HCT116 (cell line): ENCODE data around the gene SLC6A6. TPM values are rescaled to one million over a fixed set of nuclear protein-coding genes. Genes with fewer than 3 reads are reported as not detected.

Experiments used
- ATAC-seq: fragments of 200-7000 bp; cut with Tn5 transposase; 2 replicates; pipeline ENCODE4 v1.9.1; 2020; ENCODE audit warnings: mild to moderate bottlenecking, moderate library complexity
- BruUV-seq: library from RNA; stranded (reverse); fragments of 400-500 nt; replicated peaks from 2 replicates; lab custom pipeline; 2021; lab: Mats Ljungman, UMichigan
- CTCF ChIA-PET: fragments of 300-600 bp; sonication (Branson Sonifier 250); formaldehyde crosslinking; loops from one replicate; lab custom pipeline; 2021; ENCODE audit warnings: antibody characterized with exemption; lab: Charles Lee
- POLR2A ChIA-PET: fragments of 300-600, 350-600 bp; sonication (Branson Sonifier 250); formaldehyde crosslinking; loops from one replicate; lab custom pipeline; 2021; ENCODE audit warnings: antibody characterized with exemption; lab: Charles Lee
- RAD21 ChIA-PET, 2 experiments: fragments of 300-600 bp; sonication (Branson Sonifier 250); formaldehyde crosslinking; loops; one replicate each; lab custom pipeline; 2023; ENCODE audit warnings: low total read pairs in 2 of 2; ENCODE audit not compliant: uncharacterized antibody in 2 of 2, unreplicated experiment in 2 of 2, low non-redundant PET in 1 of 2; lab: Charles Lee
- DNase-seq: peaks from one replicate; pipeline ENCODE4 v3.0.0-alpha.2; 2010; ENCODE audit warnings: low read depth, low spot score
- H2AFZ ChIP-seq: fragments of 200-600 bp; shearing (Covaris generic), sonication (generic); 2 replicates; pipeline ENCODE4 v1.6.1; 2017; ENCODE audit warnings: low read depth, mixed run types, mixed read lengths, antibody characterized with exemption, low read length; ENCODE audit not compliant: poor library complexity, severe bottlenecking
- H3K27ac ChIP-seq: 2 replicates; pipeline ENCODE4 v1.5.1; 2012; ENCODE audit warnings: low read depth, low read length
- H3K27me3 ChIP-seq: fragments of 200-600 bp; sonication (generic); 2 replicates; pipeline ENCODE4 v1.6.1; 2016; ENCODE audit warnings: mixed run types, low read length, mixed read lengths; ENCODE audit not compliant: insufficient read depth
- H3K36me3 ChIP-seq, 2 experiments: fragments of 200-500 bp in 1 of 2; fragments of 200-600 bp in 1 of 2; sonication (Bioruptor generic) in 1 of 2; sonication (generic) in 1 of 2; 2 replicates each; pipeline versions ENCODE4 v1.5.1 to v1.6.1; 2014 to 2016; ENCODE audit warnings: low read length in 2 of 2, inconsistent platforms in 1 of 2, mixed read lengths in 1 of 2, mixed run types in 1 of 2; ENCODE audit not compliant: insufficient read depth in 2 of 2, control insufficient read depth in 1 of 2
- H3K4me1 ChIP-seq, 2 experiments: fragments of 200-600 bp in 1 of 2; sonication (generic) in 1 of 2; 2 replicates each; pipeline versions ENCODE4 v1.5.1 to v1.6.1; 2012 to 2017; ENCODE audit warnings: low read length in 2 of 2, inconsistent platforms in 1 of 2, mild to moderate bottlenecking in 1 of 2, mixed read lengths in 1 of 2, mixed run types in 1 of 2, moderate library complexity in 1 of 2; ENCODE audit not compliant: insufficient read depth in 2 of 2, control insufficient read depth in 1 of 2
- H3K4me2 ChIP-seq: fragments of 200-600 bp; sonication (generic); 2 replicates; pipeline ENCODE4 v1.6.1; 2017; ENCODE audit warnings: mixed run types, low read length, mixed read lengths
- H3K4me3 ChIP-seq, 2 experiments: fragments of 200-600 bp in 1 of 2; sonication (generic) in 1 of 2; replicated peaks in 1 of 2; 2 replicates each; pipeline ENCODE4 v1.5.1; 2011 to 2016; ENCODE audit warnings: low read length in 2 of 2, control low read depth in 1 of 2, low read depth in 1 of 2, mild to moderate bottlenecking in 1 of 2, mixed read lengths in 1 of 2, mixed run types in 1 of 2
- H3K79me2 ChIP-seq: fragments of 200-600 bp; sonication (generic); 2 replicates; pipeline ENCODE4 v1.6.1; 2017; ENCODE audit warnings: mild to moderate bottlenecking, mixed run types, low read length, moderate library complexity, mixed read lengths; ENCODE audit not compliant: insufficient read depth
- H3K9ac ChIP-seq: fragments of 200-600 bp; sonication (generic); 2 replicates; pipeline ENCODE4 v1.6.1; 2016; ENCODE audit warnings: low read length, mixed read lengths
- H3K9me2 ChIP-seq: fragments of 200-600 bp; sonication (generic), shearing (Covaris generic); 2 replicates; pipeline ENCODE4 v1.6.1; 2017; ENCODE audit warnings: mixed run types, mild to moderate bottlenecking, moderate library complexity; ENCODE audit not compliant: insufficient read depth
- H3K9me3 ChIP-seq, 2 experiments: fragments of 200-500 bp in 1 of 2; fragments of 200-600 bp in 1 of 2; sonication (Bioruptor generic) in 1 of 2; sonication (generic) in 1 of 2; 2 replicates each; pipeline ENCODE4 v1.6.1; 2014 to 2017; ENCODE audit warnings: low read length in 2 of 2, mixed read lengths in 2 of 2, inconsistent platforms in 1 of 2, low read depth in 1 of 2, mild to moderate bottlenecking in 1 of 2, mixed run types in 1 of 2, moderate library complexity in 1 of 2; ENCODE audit not compliant: control insufficient read depth in 1 of 2, insufficient read depth in 1 of 2
- H4K20me1 ChIP-seq: fragments of 200-600 bp; sonication (generic), shearing (Covaris generic); 2 replicates; pipeline ENCODE4 v1.6.1; 2017; ENCODE audit warnings: mixed run types, mild to moderate bottlenecking, moderate library complexity; ENCODE audit not compliant: insufficient read depth
- CBX3 ChIP-seq: IDR thresholded peaks from 2 replicates; pipeline ENCODE4 v1.6.1; 2012; ENCODE audit warnings: low read depth
- EGR1 ChIP-seq: IDR thresholded peaks from 2 replicates; pipeline ENCODE4 v1.6.1; 2012; ENCODE audit warnings: low read depth
- ELF1 ChIP-seq: IDR thresholded peaks from 2 replicates; pipeline ENCODE4 v1.6.1; 2012; ENCODE audit warnings: low read depth, borderline replicate concordance
- EZH2 ChIP-seq: fragments of 200-600 bp; sonication (generic); IDR thresholded peaks from 2 replicates; pipeline ENCODE4 v1.6.1; 2017; ENCODE audit warnings: antibody characterized with exemption, mixed run types
- EZH2phosphoT487 ChIP-seq: fragments of 200-600 bp; IDR thresholded peaks from 2 replicates; pipeline ENCODE4 v1.6.1; 2018; ENCODE audit warnings: antibody characterized with exemption, borderline replicate concordance
- FOSL1 ChIP-seq: IDR thresholded peaks from 2 replicates; pipeline ENCODE4 v1.6.1; 2012; ENCODE audit warnings: low read depth
- JUND ChIP-seq: IDR thresholded peaks from 2 replicates; pipeline ENCODE4 v1.6.1; 2012
- POLR2A ChIP-seq: IDR thresholded peaks from 2 replicates; pipeline ENCODE4 v1.7.0; 2011; ENCODE audit warnings: borderline replicate concordance; ENCODE audit not compliant: insufficient read depth, insufficient read length; ENCODE audit errors: extremely low read depth
- POLR2AphosphoS5 ChIP-seq: IDR thresholded peaks from 2 replicates; pipeline ENCODE4 v1.6.1; 2011; ENCODE audit warnings: mild to moderate bottlenecking, low read depth, low read length, moderate library complexity
- SIN3A ChIP-seq: IDR thresholded peaks from 2 replicates; pipeline ENCODE4 v1.6.1; 2012; ENCODE audit warnings: low read depth
- SRF ChIP-seq: IDR thresholded peaks from 2 replicates; pipeline ENCODE4 v1.6.1; 2012; ENCODE audit warnings: low read depth
- TCF7L2 ChIP-seq: IDR thresholded peaks from 2 replicates; pipeline ENCODE4 v1.7.0; 2011; ENCODE audit warnings: borderline replicate concordance, inconsistent platforms; ENCODE audit not compliant: insufficient read depth, insufficient read length; ENCODE audit errors: extremely low read depth
- intact Hi-C: fragments of 100-400 bp; cut with micrococcal nuclease; formaldehyde crosslinking; loops from 2 replicates; pipeline ENCODE4 v1.10.0; 2022
- total RNA-seq: library from RNA; stranded (reverse); gene quantifications from one replicate; pipeline ENCODE4 v1.2.1, GENCODE V29; 2021; ENCODE audit not compliant: unreplicated experiment
- TF ChIP-seq, protein P1 (sequence below), 3 experiments: fragments of 200-600 bp in 1 of 3; sonication (generic) in 1 of 3; IDR thresholded peaks in 2 of 3; conservative IDR thresholded peaks in 1 of 3; 2 replicates each; pipeline ENCODE4 v1.5.1; 2012 to 2017; ENCODE audit warnings: low read depth in 2 of 3, low read length in 2 of 3, antibody characterized with exemption in 1 of 3, borderline replicate concordance in 1 of 3, control low read depth in 1 of 3, mild to moderate bottlenecking in 1 of 3, mixed read lengths in 1 of 3, mixed run types in 1 of 3, moderate library complexity in 1 of 3; ENCODE audit not compliant: insufficient read depth in 1 of 3
- TF ChIP-seq, protein P2 (sequence below): IDR thresholded peaks from 2 replicates; pipeline ENCODE4 v1.6.1; 2012
- TF ChIP-seq, protein P3 (sequence below): IDR thresholded peaks from 2 replicates; pipeline ENCODE4 v1.6.1; 2012

The SLC6A6 gene
- total RNA-seq, 1 experiment from 2014 or later, result 36.3 TPM

DNA sequence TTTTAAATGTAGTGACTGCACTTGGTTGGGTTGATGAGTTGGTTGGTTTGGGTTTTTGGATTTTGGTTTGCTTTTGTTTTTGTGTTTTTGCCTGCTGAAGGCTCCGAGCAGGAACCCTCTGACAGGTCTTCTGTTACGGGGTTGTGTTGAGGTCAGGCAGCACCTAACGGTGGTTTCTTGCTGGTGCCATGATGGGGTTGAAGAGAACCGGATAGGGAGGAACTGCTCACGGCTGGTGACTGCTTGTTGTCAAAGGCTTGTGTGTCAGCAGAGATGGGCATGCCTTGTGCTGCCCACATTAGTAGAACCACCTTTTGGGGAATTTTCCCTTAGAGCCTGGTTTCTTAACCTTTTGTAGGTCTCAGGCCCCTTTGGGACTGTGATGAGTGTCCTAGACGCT is 42.0 kb downstream of the SLC6A6 start:
- intact Hi-C loops, result no loop called here

DNA sequence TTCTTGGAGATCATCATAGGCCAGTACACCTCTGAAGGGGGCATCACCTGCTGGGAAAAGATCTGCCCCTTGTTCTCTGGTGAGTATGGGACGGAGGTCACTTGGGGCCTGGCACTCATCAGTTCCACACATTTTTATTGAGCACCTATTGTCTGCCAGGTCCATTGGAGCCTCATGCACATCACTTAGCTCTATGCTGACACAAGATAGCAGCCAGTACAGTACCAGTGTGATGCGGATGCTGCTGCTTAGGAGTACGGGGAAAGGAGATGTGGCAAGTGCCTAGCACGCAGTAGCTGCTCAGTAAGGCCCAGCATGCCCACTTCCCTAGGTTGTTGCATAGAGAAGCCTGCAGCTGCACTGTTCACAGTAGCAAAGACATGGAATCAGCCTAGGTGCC is 43.4 kb downstream of the SLC6A6 start:
- no peak overlapping the region for H3K9ac ChIP-seq
- H3K4me2 ChIP-seq, result no peak overlapping the region
- H3K4me1 ChIP-seq, result peaks cover 8 to 12% of the 10 kb centered on the region in 2 experiments
- ChIA-PET RAD21 (no interaction called here), CTCF (no interaction called here), POLR2A (no interaction called here)
- H3K4me3 ChIP-seq, result no peak overlapping the region
- peaks cover 16% of the 10 kb centered on the region; the same call in 1 of the 2 replicates for H3K79me2 ChIP-seq
- H3K9me3 ChIP-seq, result no peaks in the 10 kb centered on the region
- intact Hi-C loops, result no loop called here
- peaks cover 22 to 34% of the 10 kb centered on the region in 2 experiments for H3K36me3 ChIP-seq
- no TSS peak for BruUV-seq
- ATAC-seq (no peak), DNase-seq (no peak)
- no peaks in the 10 kb centered on the region for H4K20me1 ChIP-seq
- H3K9me2 ChIP-seq, result no peaks in the 10 kb centered on the region
- no peak overlapping the region for H3K27ac ChIP-seq
- H2AFZ ChIP-seq, result no peak overlapping the region
- no peaks in the 10 kb centered on the region for H3K27me3 ChIP-seq
- TF ChIP-seq EZH2phosphoT487 (no peak), SIN3A (no peak), ELF1 (no peak), FOSL1 (no peak), POLR2A (no peak), POLR2AphosphoS5 (no peak), EZH2 (no peak), SRF (no peak)
- TF ChIP-seq, protein P1, sequence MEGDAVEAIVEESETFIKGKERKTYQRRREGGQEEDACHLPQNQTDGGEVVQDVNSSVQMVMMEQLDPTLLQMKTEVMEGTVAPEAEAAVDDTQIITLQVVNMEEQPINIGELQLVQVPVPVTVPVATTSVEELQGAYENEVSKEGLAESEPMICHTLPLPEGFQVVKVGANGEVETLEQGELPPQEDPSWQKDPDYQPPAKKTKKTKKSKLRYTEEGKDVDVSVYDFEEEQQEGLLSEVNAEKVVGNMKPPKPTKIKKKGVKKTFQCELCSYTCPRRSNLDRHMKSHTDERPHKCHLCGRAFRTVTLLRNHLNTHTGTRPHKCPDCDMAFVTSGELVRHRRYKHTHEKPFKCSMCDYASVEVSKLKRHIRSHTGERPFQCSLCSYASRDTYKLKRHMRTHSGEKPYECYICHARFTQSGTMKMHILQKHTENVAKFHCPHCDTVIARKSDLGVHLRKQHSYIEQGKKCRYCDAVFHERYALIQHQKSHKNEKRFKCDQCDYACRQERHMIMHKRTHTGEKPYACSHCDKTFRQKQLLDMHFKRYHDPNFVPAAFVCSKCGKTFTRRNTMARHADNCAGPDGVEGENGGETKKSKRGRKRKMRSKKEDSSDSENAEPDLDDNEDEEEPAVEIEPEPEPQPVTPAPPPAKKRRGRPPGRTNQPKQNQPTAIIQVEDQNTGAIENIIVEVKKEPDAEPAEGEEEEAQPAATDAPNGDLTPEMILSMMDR (IDR thresholded peaks at IDR 0.05 in 2 of 3, conservative IDR thresholded peaks at IDR 0.05 in 1 of 3; ENCODE audit: borderline replicate concordance in 1 of 3, insufficient read depth in 1 of 3, low read depth in 2 of 3, low read length in 2 of 3), result no peak
- TF ChIP-seq, protein P2, sequence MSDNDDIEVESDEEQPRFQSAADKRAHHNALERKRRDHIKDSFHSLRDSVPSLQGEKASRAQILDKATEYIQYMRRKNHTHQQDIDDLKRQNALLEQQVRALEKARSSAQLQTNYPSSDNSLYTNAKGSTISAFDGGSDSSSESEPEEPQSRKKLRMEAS, result no peak
- TF ChIP-seq, protein P3, sequence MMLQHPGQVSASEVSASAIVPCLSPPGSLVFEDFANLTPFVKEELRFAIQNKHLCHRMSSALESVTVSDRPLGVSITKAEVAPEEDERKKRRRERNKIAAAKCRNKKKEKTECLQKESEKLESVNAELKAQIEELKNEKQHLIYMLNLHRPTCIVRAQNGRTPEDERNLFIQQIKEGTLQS, result no peak

More for the DNA sequence above, 42.0 kb downstream of the SLC6A6 start:
- H3K27ac ChIP-seq, result no peak overlapping the region
- BruUV-seq, result no TSS peak
- H2AFZ ChIP-seq, result no peak overlapping the region
- H3K27me3 ChIP-seq, result no peaks in the 10 kb centered on the region
- ChIA-PET CTCF (no interaction called here), RAD21 (no interaction called here), POLR2A (no interaction called here)
- no peak overlapping the region for H3K4me2 ChIP-seq
- peaks cover 22 to 25% of the 10 kb centered on the region in 2 experiments for H3K4me1 ChIP-seq
- no peak for DNase-seq
- H3K9me3 ChIP-seq, result no peaks in the 10 kb centered on the region
- no peaks in the 10 kb centered on the region for H3K9me2 ChIP-seq
- no peak overlapping the region for H3K9ac ChIP-seq
- TF ChIP-seq EZH2phosphoT487 (no peak), JUND (no peak), ELF1 (no peak), CBX3 (no peak), EGR1 (no peak), POLR2A (no peak), TCF7L2 (no peak), SRF (no peak), FOSL1 (no peak)
- TF ChIP-seq, protein P2, result no peak
- no peak for ATAC-seq
- H3K79me2 ChIP-seq, result peaks cover 30% of the 10 kb centered on the region
- H3K4me3 ChIP-seq, result no peak overlapping the region
- H4K20me1 ChIP-seq, result no peaks in the 10 kb centered on the region
- H3K36me3 ChIP-seq, result peaks cover 22 to 34% of the 10 kb centered on the region in 2 experiments
